Pancreas (tissue), 10 donors: ENCODE measurements around the gene CYP3A5. TPM values are rescaled to one million over a fixed set of nuclear protein-coding genes. Genes with fewer than 3 reads are reported as not detected.

ENCODE experiments used
- ATAC-seq, 4 donors: fragments of 200-7000 bp; cut with Tn5 transposase; one replicate each; pipeline versions ENCODE4 v1.8.0 to v1.9.1; 2020; ENCODE audit warnings: mild to moderate bottlenecking in 4 of 4, moderate library complexity in 4 of 4
- DNase-seq, 6 donors: peaks; one replicate each; pipeline ENCODE4 v3.0.0-alpha.2; 2020
- FAIRE-seq: peaks from 2 replicates; lab custom pipeline; 2012; peaks lifted over from hg19 to GRCh38; lab: Jason Lieb, UNC
- H3K27ac ChIP-seq, 4 donors: fragments of 200-600 bp; sonication (generic); 1 replicate in 3 of 4; 2 replicates in 1 of 4; pipeline versions ENCODE4 v1.5.0 to v1.8.0; 2020
- H3K27me3 ChIP-seq, 4 donors: fragments of 200-600 bp; one replicate each; pipeline ENCODE4 v1.8.0; 2021
- H3K36me3 ChIP-seq, 3 donors: fragments of 200-600 bp; sonication (generic) in 1 of 3; one replicate each; pipeline versions ENCODE4 v1.5.0 to v1.8.0; 2020 to 2021
- H3K4me1 ChIP-seq, 3 donors: fragments of 200-600 bp; one replicate each; pipeline ENCODE4 v1.8.0; 2021
- H3K4me3 ChIP-seq, 4 donors: fragments of 200-600 bp; sonication (generic) in 2 of 4; one replicate each; pipeline versions ENCODE4 v1.5.0 to v1.8.0; 2020 to 2021
- H3K9me3 ChIP-seq, 4 donors: fragments of 200-600 bp; one replicate each; pipeline ENCODE4 v1.8.0; 2021
- whole genome bisulfite sequencing, 2 donors: extraction: QIAGEN DNeasy Blood & Tissue Kit; methylation state at CpG; one replicate each; pipeline ENCODE4 v1.1.7; 2013; 5-methylcytosine and 5-hydroxymethylcytosine counted together
- intact Hi-C, 3 donors: fragments of 100-400 bp; cut with DNase I; formaldehyde crosslinking; loops; one replicate each; pipeline versions ENCODE4 v1.11.1 to v1.14.2; 2022
- polyA plus RNA-seq, 2 donors: library from polyadenylated mRNA; stranded (reverse); fragments of 200-250 nt; gene quantifications; one replicate each; pipeline ENCODE4 v1.2.3, GENCODE V29; 2013
- total RNA-seq, 6 donors: library from RNA; stranded (reverse); fragmentation: NEBNext Ultra II Directional in 4 of 6; extraction: Animal tissue kit (Norgen Biotek cat#: 25700) in 4 of 6; gene quantifications; one replicate each; pipeline versions ENCODE4 v1.2.1 to v1.2.4, GENCODE V29; 2021 to 2023
- TF ChIP-seq, protein P1 (sequence below), 4 donors: fragments of 200-600 bp; sonication (generic) in 3 of 4; IDR thresholded peaks; one replicate each; pipeline versions ENCODE4 v1.5.0 to v1.8.0; 2021; ENCODE audit warnings: antibody characterized with exemption in 4 of 4
- donor health status: healthy with polysubstance abuse.
- donor health status: DM: no; HTN: no; CAD: no; lungs with moderate emphysema.
- donor health status: DM: no; HTN: no; CAD: no.
- donor health status: control.
- donor health status: control.
- donor health status: Bipolar disorder and iron deficiency.
- donor health status: DM: yes; HTN: yes; CAD: no.
- donor health status: DM: no; HTN: no; CAD: no.
- donor health status: DM: no; HTN: no; CAD: no.
- donor health status: DM: yes; HTN: yes; CAD: no.

The CYP3A5 gene
- total and polyA plus RNA-seq, 8 donors = 10.0 to 219 (median 58.0) TPM

DNA sequence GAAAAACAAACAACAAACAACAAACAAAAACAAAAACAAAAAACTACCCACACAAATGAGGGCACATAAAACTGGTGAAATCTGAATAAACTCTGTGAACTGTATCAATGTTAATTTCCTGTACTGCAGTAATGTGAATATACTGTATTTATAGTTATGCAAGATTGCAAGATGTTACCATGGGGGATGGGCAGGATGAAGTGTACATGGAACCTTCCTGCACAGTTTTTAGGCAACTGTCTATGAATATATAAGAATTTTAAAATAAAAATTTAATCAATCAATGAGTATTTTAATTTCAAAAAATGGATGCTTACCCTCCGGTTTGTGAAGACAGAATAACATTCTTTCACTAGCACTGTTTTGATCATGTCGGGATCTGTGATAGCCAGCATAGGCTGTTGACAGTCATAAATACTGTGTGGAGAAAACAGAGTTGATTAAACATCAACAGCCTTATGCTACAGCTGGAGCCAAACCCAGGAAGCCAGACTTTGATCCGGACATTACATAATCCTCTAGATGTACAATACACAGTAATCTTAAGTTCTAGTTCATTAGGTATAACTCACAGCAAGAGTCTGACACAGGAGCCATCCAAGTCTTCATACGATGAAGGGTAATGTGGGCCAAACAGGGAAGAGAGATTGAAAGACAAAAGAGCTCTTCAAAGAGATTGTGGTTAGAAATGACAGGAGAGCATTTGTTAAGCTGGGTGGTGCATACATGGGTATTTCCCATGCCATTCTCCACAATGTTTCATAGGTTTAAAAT, 40.4 kb upstream of the CYP3A5 start:
- Histone ChIP-seq H3K4me3 (no peak overlapping the region), H3K36me3 (no peaks in the 10 kb centered on the region), H3K9me3 (no peaks in the 10 kb centered on the region), H3K4me1 (peaks cover 7 to 14% (median 13%) of the 10 kb centered on the region in 3 donors), H3K27me3 (no peaks in the 10 kb centered on the region), H3K27ac (peak overlapping the region in 2 of 4 donors; percentile 57 to 58)
- WGBS, 2 donors = 9 to 11% methylated on average over 4 of the region's 4 CpGs
- intact Hi-C loops = no loop called here
- ATAC-seq (peak; percentile 85 to 96 (median 93)), FAIRE-seq (no peak), DNase-seq (peak in 1 of 6 donors; percentile 32)
- TF ChIP-seq, protein P1, sequence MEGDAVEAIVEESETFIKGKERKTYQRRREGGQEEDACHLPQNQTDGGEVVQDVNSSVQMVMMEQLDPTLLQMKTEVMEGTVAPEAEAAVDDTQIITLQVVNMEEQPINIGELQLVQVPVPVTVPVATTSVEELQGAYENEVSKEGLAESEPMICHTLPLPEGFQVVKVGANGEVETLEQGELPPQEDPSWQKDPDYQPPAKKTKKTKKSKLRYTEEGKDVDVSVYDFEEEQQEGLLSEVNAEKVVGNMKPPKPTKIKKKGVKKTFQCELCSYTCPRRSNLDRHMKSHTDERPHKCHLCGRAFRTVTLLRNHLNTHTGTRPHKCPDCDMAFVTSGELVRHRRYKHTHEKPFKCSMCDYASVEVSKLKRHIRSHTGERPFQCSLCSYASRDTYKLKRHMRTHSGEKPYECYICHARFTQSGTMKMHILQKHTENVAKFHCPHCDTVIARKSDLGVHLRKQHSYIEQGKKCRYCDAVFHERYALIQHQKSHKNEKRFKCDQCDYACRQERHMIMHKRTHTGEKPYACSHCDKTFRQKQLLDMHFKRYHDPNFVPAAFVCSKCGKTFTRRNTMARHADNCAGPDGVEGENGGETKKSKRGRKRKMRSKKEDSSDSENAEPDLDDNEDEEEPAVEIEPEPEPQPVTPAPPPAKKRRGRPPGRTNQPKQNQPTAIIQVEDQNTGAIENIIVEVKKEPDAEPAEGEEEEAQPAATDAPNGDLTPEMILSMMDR (IDR thresholded peaks at IDR 0.05) = no peak

DNA sequence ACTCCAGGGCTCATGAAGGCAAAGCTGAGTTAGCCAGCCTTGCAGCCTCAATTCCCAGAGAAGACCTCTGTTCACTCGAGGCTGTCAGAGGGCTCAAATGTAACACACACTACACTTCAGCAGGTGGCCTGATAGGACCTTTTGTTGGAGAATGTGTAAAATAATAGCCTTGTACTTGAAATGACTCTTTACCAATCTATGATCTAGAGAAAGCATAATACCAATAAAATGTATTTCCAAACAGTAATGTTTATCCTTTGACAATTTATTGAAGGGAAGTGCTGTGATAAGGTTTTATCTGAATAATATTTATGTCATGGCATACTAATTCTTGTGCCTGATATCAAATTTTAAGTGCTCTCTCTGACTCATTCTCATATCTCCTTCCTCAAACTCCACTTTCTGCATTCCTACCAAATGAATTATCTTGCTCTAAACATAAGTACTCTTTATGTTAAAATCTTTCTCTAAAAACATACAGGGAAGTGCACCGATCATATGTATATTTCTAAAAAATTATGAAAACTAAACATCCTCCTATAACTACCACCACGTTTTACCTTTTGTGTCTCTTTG, 34.3 kb upstream of the CYP3A5 start:
- no peak for FAIRE-seq

DNA sequence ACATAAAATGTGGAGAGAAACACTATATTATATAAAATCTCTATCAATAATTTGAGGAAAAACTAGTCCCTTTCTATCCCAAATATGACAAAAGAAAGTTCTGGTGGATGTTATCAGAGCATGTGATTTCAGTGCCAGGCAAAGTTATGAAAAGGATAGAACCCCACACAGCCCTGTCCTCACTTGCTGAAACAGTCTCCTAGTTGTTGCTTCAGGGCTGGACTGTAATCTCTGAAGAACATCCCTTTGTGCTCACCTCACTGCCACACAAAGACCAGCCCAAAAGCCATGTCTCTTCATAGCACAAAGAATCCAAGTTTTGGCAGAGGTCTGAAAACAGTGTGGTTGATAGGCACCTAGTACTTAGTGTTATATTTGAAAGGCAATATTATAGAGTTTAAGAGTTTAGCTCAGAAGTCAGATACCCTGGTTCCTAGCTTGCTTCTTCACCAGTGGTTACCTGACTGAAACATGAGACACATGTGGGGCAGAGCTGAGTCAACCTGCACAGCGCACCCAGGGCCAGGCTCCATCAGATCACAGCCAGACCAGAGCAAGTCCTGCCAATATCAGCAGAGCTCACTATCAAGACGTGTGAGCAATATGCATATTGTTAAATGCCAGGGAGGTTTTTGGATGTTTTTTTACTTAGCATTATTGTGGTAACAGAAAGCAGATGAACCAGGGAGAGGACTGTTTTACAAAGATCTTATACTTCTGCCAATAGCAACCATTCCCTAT, 30.2 kb upstream of the CYP3A5 start:
- TF ChIP-seq, protein P1 (IDR thresholded peaks at IDR 0.05) = no peak
- Histone ChIP-seq H3K9me3 (no peaks in the 10 kb centered on the region), H3K27ac (no peak overlapping the region), H3K27me3 (no peaks in the 10 kb centered on the region), H3K4me3 (no peak overlapping the region), H3K36me3 (no peaks in the 10 kb centered on the region), H3K4me1 (no peaks in the 10 kb centered on the region)
- 57 to 63% methylated on average over 2 of the region's 2 CpGs for WGBS, 2 donors
- FAIRE-seq (no peak), ATAC-seq (peak in 2 of 4 donors; percentile 35 to 49), DNase-seq (no peak)
- intact Hi-C loops = no loop called here

More for the DNA sequence above, 34.3 kb upstream of the CYP3A5 start:
- H3K27me3 ChIP-seq = no peaks in the 10 kb centered on the region
- H3K36me3 ChIP-seq = no peaks in the 10 kb centered on the region
- H3K27ac ChIP-seq = no peak overlapping the region
- TF ChIP-seq, protein P1 (IDR thresholded peaks at IDR 0.05) = no peak
- H3K4me1 ChIP-seq = no peaks in the 10 kb centered on the region
- no peaks in the 10 kb centered on the region for H3K9me3 ChIP-seq
- DNase-seq (no peak), ATAC-seq (no peak)
- 78 to 81% methylated on average over 3 of the region's 3 CpGs for WGBS, 2 donors
- intact Hi-C loops = no loop called here
- H3K4me3 ChIP-seq = no peak overlapping the region

DNA sequence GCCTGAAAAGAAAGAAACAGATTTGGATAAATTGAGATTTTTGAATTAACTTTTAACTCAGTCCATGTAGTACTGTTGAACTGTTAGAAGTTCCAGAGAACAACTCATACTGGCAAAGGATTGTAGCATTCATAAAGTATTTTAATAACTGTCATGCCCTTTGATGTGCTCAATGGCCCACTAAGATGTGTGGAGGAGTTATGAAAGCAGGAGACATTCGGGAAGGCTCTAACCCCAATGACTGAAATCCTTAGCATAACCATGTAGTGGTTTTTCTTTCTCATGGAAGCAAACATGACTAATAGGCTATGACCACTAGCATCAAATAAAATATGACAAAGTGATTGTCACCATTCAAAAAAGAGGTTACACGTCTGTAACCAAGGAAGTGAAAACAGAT, 29.5 kb upstream of the CYP3A5 start:
- Histone ChIP-seq H3K36me3 (no peaks in the 10 kb centered on the region), H3K4me3 (no peak overlapping the region), H3K4me1 (no peaks in the 10 kb centered on the region), H3K9me3 (no peaks in the 10 kb centered on the region), H3K27ac (no peak overlapping the region), H3K27me3 (no peaks in the 10 kb centered on the region)
- no peak for FAIRE-seq
- ATAC-seq = no peak
- WGBS, 2 donors = 90 to 93% methylated on average over 2 of the region's 2 CpGs
- TF ChIP-seq, protein P1 (IDR thresholded peaks at IDR 0.05) = no peak
- intact Hi-C loops = no loop called here
- no peak for DNase-seq
